GM12878 (cell line): ENCODE results near the gene RINL. TPM values are rescaled to one million over a fixed set of nuclear protein-coding genes. Genes with fewer than 3 reads are reported as not detected.

Experiments used
- ATAC-seq: fragments of 200-7000 bp; cut with Tn5 transposase; 3 replicates; pipeline ENCODE4 v1.9.1; 2020; ENCODE audit warnings: mild to moderate bottlenecking, moderate library complexity
- BruUV-seq: library from RNA; stranded (reverse); fragments of 400-500 nt; replicated peaks from 2 replicates; lab custom pipeline; 2021; lab: Mats Ljungman, UMichigan
- CTCF ChIA-PET: fragments of 300-600 bp; sonication (Branson Sonifier 250); formaldehyde crosslinking; extraction: SDS; loops from one replicate; lab custom pipeline; 2021; ENCODE audit warnings: inconsistent platforms; lab: Yijun Ruan, JAX
- POLR2A ChIA-PET: fragments of 350-600 bp; formaldehyde crosslinking; extraction: SDS; loops from one replicate; lab custom pipeline; 2021; ENCODE audit warnings: inconsistent platforms; lab: Charles Lee
- RAD21 ChIA-PET: fragments of 300-600 bp; sonication (Branson Sonifier 250); formaldehyde crosslinking; loops from one replicate; lab custom pipeline; 2023; ENCODE audit warnings: antibody characterized with exemption; ENCODE audit not compliant: unreplicated experiment; lab: Charles Lee
- SMC1A ChIA-PET: fragments of 300-600 bp; sonication (Branson Sonifier 250); formaldehyde crosslinking; loops from one replicate; lab custom pipeline; 2023; ENCODE audit not compliant: unreplicated experiment, uncharacterized antibody; lab: Charles Lee
- DNase-seq: peaks from one replicate; pipeline ENCODE4 v3.0.0-alpha.2; 2011; ENCODE audit warnings: low read depth, low spot score
- FAIRE-seq: peaks from 3 replicates; lab custom pipeline; 2011; peaks lifted over from hg19 to GRCh38; lab: Jason Lieb, UNC
- H2AFZ ChIP-seq: 2 replicates; pipeline ENCODE4 v1.6.0; 2011; ENCODE audit warnings: low read depth, low read length, control low read depth; ENCODE audit not compliant: control insufficient read depth
- H3K27ac ChIP-seq: 2 replicates; pipeline ENCODE4 v1.5.1; 2011; ENCODE audit warnings: control low read depth; ENCODE audit not compliant: control insufficient read depth, insufficient read depth
- H3K27me3 ChIP-seq, 2 experiments: replicated peaks in 1 of 2; 2 replicates each; pipeline versions ENCODE4 v1.6.0 to v1.6.1; 2011; ENCODE audit warnings: low read length in 1 of 2; ENCODE audit not compliant: control insufficient read depth in 2 of 2, insufficient read depth in 2 of 2
- H3K36me3 ChIP-seq, 2 experiments: 2 replicates each; pipeline ENCODE4 v1.5.1; 2011; ENCODE audit warnings: low read length in 1 of 2; ENCODE audit not compliant: control insufficient read depth in 2 of 2, insufficient read depth in 2 of 2
- H3K4me1 ChIP-seq: 2 replicates; pipeline ENCODE4 v1.6.1; 2011; ENCODE audit warnings: mild to moderate bottlenecking, low read length, moderate library complexity, mixed read lengths; ENCODE audit not compliant: control insufficient read depth, insufficient read depth
- H3K4me2 ChIP-seq: 2 replicates; pipeline ENCODE4 v1.6.0; 2011; ENCODE audit warnings: control low read depth; ENCODE audit not compliant: control insufficient read depth, insufficient read depth
- H3K4me3 ChIP-seq: fragments of 200-600 bp; sonication (generic); 2 replicates; pipeline ENCODE4 v1.5.1; 2016
- H3K79me2 ChIP-seq: 2 replicates; pipeline ENCODE4 v1.6.0; 2011; ENCODE audit warnings: low read length; ENCODE audit not compliant: control insufficient read depth, insufficient read depth
- H3K9ac ChIP-seq: 2 replicates; pipeline ENCODE4 v1.8.0; 2011; ENCODE audit warnings: low read length, control low read depth, mixed read lengths; ENCODE audit not compliant: control insufficient read depth, insufficient read depth
- H3K9me3 ChIP-seq: replicated peaks from 3 replicates; pipeline ENCODE4 v1.5.1; 2011; ENCODE audit warnings: mild to moderate bottlenecking, low read length; ENCODE audit not compliant: control insufficient read depth, insufficient read depth
- H4K20me1 ChIP-seq: 2 replicates; pipeline ENCODE4 v1.6.0; 2011; ENCODE audit not compliant: control insufficient read depth, insufficient read depth
- CHD2 ChIP-seq: IDR thresholded peaks from 2 replicates; pipeline ENCODE4 v1.6.1; 2011; ENCODE audit warnings: low read depth, low read length, improper control_type of control experiment, borderline replicate concordance
- CHD4 ChIP-seq: fragments of 200-600 bp; sonication (generic); IDR thresholded peaks from 2 replicates; pipeline ENCODE4 v1.6.1; 2016; ENCODE audit warnings: mild to moderate bottlenecking
- E2F4 ChIP-seq: IDR thresholded peaks from 2 replicates; pipeline ENCODE4 v1.6.1; 2012; ENCODE audit warnings: low read depth, low read length, improper control_type of control experiment
- HDAC2 ChIP-seq: fragments of 200-600 bp; sonication (generic); IDR thresholded peaks from 2 replicates; pipeline ENCODE4 v1.6.1; 2017
- IKZF1 ChIP-seq: fragments of 450-650 bp; conservative IDR thresholded peaks from 2 replicates; pipeline ENCODE4 v1.6.1; 2017; ENCODE audit warnings: antibody characterized with exemption, mild to moderate bottlenecking
- NBN ChIP-seq: fragments of 450-650 bp; IDR thresholded peaks from 2 replicates; pipeline ENCODE4 v1.6.1; 2016
- NR2C2 ChIP-seq: IDR thresholded peaks from 2 replicates; pipeline ENCODE4 v1.6.1; 2011; ENCODE audit warnings: borderline replicate concordance, low read depth; ENCODE audit not compliant: control insufficient read depth, insufficient read length
- RAD51 ChIP-seq: fragments of 450-650 bp; IDR thresholded peaks from 2 replicates; pipeline ENCODE4 v1.6.1; 2016; ENCODE audit warnings: moderate library complexity, mild to moderate bottlenecking, inconsistent platforms
- SMAD5 ChIP-seq: IDR thresholded peaks from 2 replicates; pipeline ENCODE4 v1.6.1; 2016; ENCODE audit warnings: antibody characterized with exemption, low read depth
- TBL1XR1 ChIP-seq: IDR thresholded peaks from 2 replicates; pipeline ENCODE4 v1.6.1; 2012; ENCODE audit warnings: low read depth, low read length, improper control_type of control experiment
- WRNIP1 ChIP-seq: IDR thresholded peaks from 2 replicates; pipeline ENCODE4 v1.6.1; 2011; ENCODE audit warnings: low read depth, low read length, improper control_type of control experiment, borderline replicate concordance
- ZNF592 ChIP-seq: fragments of 450-650 bp; IDR thresholded peaks from 2 replicates; pipeline ENCODE4 v1.6.1; 2017; ENCODE audit warnings: mild to moderate bottlenecking, moderate library complexity
- ZNF622 ChIP-seq: fragments of 450-650 bp; IDR thresholded peaks from 2 replicates; pipeline ENCODE4 v1.6.1; 2017; ENCODE audit warnings: mild to moderate bottlenecking, inconsistent platforms
- ZZZ3 ChIP-seq: IDR thresholded peaks from 2 replicates; pipeline ENCODE4 v1.6.1; 2011; ENCODE audit warnings: low read depth; ENCODE audit not compliant: control insufficient read depth, insufficient read length
- WGBS: methylation state at CpG from one replicate; pipeline ENCODE4 v1.1.6; 2016; ENCODE audit warnings: low lambda C conversion rate; ENCODE audit not compliant: insufficient replicate concordance, insufficient coverage; ENCODE audit errors: missing lambda C conversion rate; 5-methylcytosine and 5-hydroxymethylcytosine counted together
- in situ Hi-C: fragments of 300-500 bp; cut with MboI; formaldehyde crosslinking; loops from 9 replicates; pipeline ENCODE4 v1.14.3; 2018; ENCODE audit warnings: mixed read lengths
- intact Hi-C: fragments of 100-400 bp; cut with micrococcal nuclease; formaldehyde crosslinking; loops from one replicate; pipeline ENCODE4 v1.14.2; 2022; ENCODE audit not compliant: unreplicated experiment
- polyA plus RNA-seq, 11 experiments: library from polyadenylated mRNA; depleted of rRNA in 4 of 11; unstranded in 6 of 11; stranded (reverse) in 5 of 11; fragments of >200 nt; fragmentation: Nextera tagmentation in 4 of 11; fragmentation: Illumina TruSeq in 1 of 11; extraction: Ambion mirVana in 4 of 11; extraction: Trizol in 1 of 11; gene quantifications; 1 replicate in 1 of 11; 2 replicates in 10 of 11; pipeline versions ENCODE4 v1.2.1 to v1.2.3, GENCODE V29; 2011 to 2016; ENCODE audit warnings: inconsistent platforms in 2 of 11, missing spikeins in 2 of 11, low read depth in 1 of 11
- total RNA-seq, 4 experiments: library from RNA; depleted of rRNA in 3 of 4; stranded (reverse); fragments of >200 nt in 3 of 4; fragmentation: Illumina TruSeq in 1 of 4; extraction: Trizol in 1 of 4; gene quantifications; 2 replicates each; pipeline versions ENCODE4 v1.2.1 to v1.2.3, GENCODE V29; 2013 to 2021
- TF ChIP-seq, protein P1 (sequence below): fragments of 450-650 bp; IDR thresholded peaks from 2 replicates; pipeline ENCODE4 v1.6.1; 2018; ENCODE audit warnings: borderline replicate concordance, mild to moderate bottlenecking; ENCODE audit not compliant: partially characterized antibody

The RINL gene
- total and polyA plus RNA-seq, 10 of the 15 experiments (the other 5 are each of a cell fraction or from before 2014, with no cell fraction given), result 14.5 to 64.2 (median 47.6) TPM

- Histone ChIP-seq H3K27ac (peak within 1 kb of the TSS; percentile 75), H2AFZ (peak within 1 kb of the TSS; percentile 93), H3K79me2 (peaks cover 22% of the 10 kb centered on the region), H3K4me3 (peak within 1 kb of the TSS; percentile 90), H3K27me3 (no peaks in the 10 kb centered on the region), H3K36me3 (peaks cover 1 to 3% of the 10 kb centered on the region in 2 experiments; a peak in 2 of 4 replicates), H3K4me2 (peak within 1 kb of the TSS; percentile 98), H3K9ac (peak within 1 kb of the TSS; percentile 78), H4K20me1 (no peaks in the 10 kb centered on the region), H3K4me1 (peaks cover 5% of the 10 kb centered on the region), H3K9me3 (no peaks in the 10 kb centered on the region; the same call in 2 of the 3 replicates)
- ATAC-seq, result peak; percentile 96
- WGBS, result under 1% methylated on average over 61 of the region's 64 CpGs
- FAIRE-seq, result peak; percentile 98
- ChIA-PET SMC1A (interaction anchor here (0.6 to 1.9 kb wide), 6 partner anchors 23 to 998 kb away, joined by 3 to 18 read pairs (median 5); partner anchors contain the start of genes ECH1, MRPS12 and SARS2), CTCF (interaction anchor here (0.7 to 3.7 kb wide), 10 partner anchors 12 to 633 kb away, joined by 3 to 50 read pairs (median 4); partner anchors contain the start of genes ECH1, EID2B, FAM98C and MRPS12), POLR2A (interaction anchor here (0.6 to 2.0 kb wide), 11 partner anchors 21 to 525 kb away, joined by 3 to 10 read pairs (median 5); partner anchors contain the start of genes ECH1, EIF3K, HNRNPL and MAP4K1), RAD21 (interaction anchor here (0.6 to 2.4 kb wide), 9 partner anchors 22 to 496 kb away, joined by 3 to 20 read pairs (median 4); partner anchors contain the start of genes ECH1, FAM98C, MRPS12 and RINL)
- intact Hi-C loops (loop anchor here (1.0 to 2.0 kb wide), 2 partner anchors 21 to 49 kb away; partner anchors contain the start of gene RINL), in situ Hi-C loops (no loop called here)
- DNase-seq, result peak; percentile 99
- BruUV-seq, result no TSS peak
- TF ChIP-seq CHD4, result no peak
- TF ChIP-seq RAD51, result no peak
- peak; percentile 47; the same call in 1 of the 2 replicates for TF ChIP-seq SMAD5
- peak; percentile 99 for TF ChIP-seq IKZF1
- no peak for TF ChIP-seq NR2C2
- TF ChIP-seq NBN, result peak; percentile 80
- no peak for TF ChIP-seq WRNIP1
- no peak for TF ChIP-seq ZNF622
- no peak for TF ChIP-seq HDAC2
- peak; percentile 34; the same call in 1 of the 2 replicates for TF ChIP-seq TBL1XR1
- TF ChIP-seq E2F4, result peak; percentile 46; the same call in 1 of the 2 replicates
- no peak for TF ChIP-seq ZZZ3
- peak; percentile 91 for TF ChIP-seq CHD2
- TF ChIP-seq, protein P1, sequence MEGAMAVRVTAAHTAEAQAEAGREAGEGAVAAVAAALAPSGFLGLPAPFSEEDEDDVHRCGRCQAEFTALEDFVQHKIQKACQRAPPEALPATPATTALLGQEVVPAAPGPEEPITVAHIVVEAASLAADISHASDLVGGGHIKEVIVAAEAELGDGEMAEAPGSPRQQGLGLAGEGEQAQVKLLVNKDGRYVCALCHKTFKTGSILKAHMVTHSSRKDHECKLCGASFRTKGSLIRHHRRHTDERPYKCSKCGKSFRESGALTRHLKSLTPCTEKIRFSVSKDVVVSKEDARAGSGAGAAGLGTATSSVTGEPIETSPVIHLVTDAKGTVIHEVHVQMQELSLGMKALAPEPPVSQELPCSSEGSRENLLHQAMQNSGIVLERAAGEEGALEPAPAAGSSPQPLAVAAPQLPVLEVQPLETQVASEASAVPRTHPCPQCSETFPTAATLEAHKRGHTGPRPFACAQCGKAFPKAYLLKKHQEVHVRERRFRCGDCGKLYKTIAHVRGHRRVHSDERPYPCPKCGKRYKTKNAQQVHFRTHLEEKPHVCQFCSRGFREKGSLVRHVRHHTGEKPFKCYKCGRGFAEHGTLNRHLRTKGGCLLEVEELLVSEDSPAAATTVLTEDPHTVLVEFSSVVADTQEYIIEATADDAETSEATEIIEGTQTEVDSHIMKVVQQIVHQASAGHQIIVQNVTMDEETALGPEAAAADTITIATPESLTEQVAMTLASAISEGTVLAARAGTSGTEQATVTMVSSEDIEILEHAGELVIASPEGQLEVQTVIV, result peak; percentile 84
- no peak for TF ChIP-seq ZNF592
These were observed 21.5 kb upstream of the RINL start, which contains the start of the genes NFKBIB and SIRT2 for GRCh38 chr19:38899447-38900201. TSS of gene NFKBIB (plus strand) at chr19:38899969. CDS start at chr19:38900033, 64 bp downstream. TSS of gene SIRT2 (minus strand) at chr19:38899618. CDS start at chr19:38899521, 97 bp downstream.
